ENCODE data around the gene MALRD1.

The MALRD1 gene

DNA sequence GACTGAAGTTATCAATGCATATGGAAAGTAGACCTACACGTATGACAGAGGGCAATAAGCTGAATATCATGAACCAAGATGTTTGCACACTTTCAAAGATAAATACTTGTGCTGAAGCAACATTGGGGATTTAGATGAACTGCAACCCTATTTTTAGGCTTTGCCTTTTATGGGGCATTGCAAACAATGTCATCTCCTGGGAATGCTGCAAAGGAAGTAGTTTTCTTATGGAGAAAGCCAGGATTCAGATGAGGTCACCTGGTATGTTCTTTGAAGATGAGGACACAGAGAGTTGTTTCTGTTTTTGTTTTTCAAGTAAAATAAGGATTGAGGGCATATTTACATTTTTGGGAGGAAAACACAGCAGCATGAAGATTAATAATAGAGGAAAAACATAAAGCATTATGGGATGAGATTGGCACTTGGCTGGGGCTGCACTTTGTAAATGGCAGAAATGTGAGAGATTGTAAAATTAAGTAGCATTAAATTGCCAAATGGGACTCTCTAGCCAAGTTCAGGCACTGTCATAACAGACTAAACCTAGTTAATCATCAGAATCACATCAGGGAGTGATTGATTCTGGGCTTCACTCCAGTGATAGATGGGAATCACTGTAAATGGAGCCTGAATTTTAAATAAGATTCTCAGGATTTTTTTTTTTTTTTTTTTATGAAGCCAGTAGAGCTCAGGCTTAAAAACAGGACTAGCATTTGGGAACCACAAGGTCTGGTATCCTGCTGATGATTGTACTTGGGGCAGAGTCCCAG lies 63.1 kb downstream of the MALRD1 start:
- no peak for DNase-seq

DNA sequence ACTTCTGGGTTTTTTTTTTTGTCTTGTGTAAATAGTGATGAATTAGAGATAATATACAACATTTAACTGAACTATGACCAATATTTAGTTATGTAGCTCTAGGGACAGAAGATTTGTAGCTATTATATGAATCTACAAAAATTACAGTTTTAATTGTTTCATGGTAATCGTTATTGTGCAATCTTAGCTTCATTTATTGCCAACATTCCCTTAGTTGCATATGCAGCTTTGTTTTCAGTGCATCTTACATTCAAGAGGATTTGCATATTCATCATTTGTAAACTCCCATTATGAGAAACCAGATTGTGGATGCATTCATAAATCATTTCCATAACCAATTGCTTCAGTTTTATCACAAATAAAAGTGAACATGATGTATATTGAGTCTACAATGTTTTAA lies 68.8 kb downstream of the MALRD1 start:
- DNase-seq = no peak

GRCh38 chr10:19119191-19119590 lies 70.6 kb downstream of the MALRD1 start:
- DNase-seq = no peak

DNA sequence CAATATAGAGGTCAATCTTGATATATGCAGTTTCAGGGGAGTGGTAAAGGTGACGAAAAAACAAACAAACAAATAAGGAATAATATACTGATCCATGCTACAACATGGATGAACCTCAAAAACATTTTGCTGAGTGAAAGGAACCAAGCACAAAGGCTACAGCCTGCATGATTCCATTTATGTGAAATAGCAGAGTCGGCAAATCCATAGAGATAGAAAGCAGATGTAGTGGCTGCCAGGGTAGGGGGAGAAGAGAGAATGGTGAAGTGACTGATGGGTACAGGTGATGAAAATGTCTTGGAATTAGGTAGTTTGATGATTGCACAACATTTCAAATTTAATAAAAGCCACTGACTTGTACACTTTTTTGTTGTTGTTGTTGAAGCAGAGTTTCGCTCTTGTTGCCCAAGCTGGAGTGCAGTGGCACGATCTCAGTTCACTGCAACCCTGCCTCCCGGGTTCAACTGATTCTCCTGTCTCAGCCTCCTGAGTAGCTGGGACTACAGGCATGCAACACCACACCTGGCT lies 71.8 kb downstream of the MALRD1 start:
- no peak for DNase-seq

GRCh38 chr10:19133992-19134391 lies 85.4 kb downstream of the MALRD1 start:
- DNase-seq = no peak

- DNase-seq = no peak
Observed at GRCh38 chr10:19142967-19143366, 94.4 kb downstream of the MALRD1 start.

- DNase-seq = no peak
Observed at GRCh38 chr10:19144206-19144605, 95.6 kb downstream of the MALRD1 start.

DNA sequence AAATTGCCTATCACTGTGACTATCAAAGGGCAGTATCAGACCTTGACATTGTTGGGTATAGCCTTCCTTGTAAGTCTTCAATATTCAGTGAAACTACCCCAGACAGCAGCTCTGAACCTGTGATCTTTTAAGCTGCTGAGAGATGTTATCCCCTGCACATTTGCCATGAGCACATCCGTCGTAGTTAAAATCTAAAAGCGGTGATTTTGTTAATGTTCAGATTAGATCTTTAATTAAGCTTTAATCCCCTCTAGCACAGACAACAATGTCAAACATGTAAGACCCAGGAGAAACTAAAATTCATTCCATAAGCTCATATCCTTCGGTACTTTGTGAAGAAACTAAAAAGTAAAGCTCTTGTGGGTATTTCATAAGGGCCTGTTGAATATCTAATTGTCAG lies 105.8 kb downstream of the MALRD1 start:
- DNase-seq = no peak

GRCh38 chr10:19158358-19158757 lies 109.8 kb downstream of the MALRD1 start:
- DNase-seq = no peak

DNA sequence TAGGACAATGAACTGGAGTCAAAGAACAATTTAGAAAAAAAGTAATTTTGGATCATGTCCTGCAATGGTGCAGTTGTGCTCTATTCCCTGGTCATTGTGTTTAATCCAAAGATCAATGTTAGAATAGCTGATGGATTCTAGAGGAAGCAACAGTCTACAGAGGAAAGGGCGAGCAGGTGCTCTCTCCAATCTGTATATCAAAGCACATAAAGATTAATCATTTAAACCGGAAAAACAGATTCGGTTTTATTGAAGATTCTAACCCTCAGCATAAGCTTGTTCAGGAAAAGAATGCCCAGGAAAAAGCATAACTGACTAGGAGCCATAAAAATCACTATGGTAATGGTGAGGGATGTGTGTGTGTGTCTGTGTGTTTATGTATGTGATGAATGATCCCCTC lies 110.3 kb downstream of the MALRD1 start:
- no peak for DNase-seq

GRCh38 chr10:19164461-19164860 lies 115.9 kb downstream of the MALRD1 start:
- no peak for DNase-seq

GRCh38 chr10:19168584-19168983 lies 120.0 kb downstream of the MALRD1 start:
- DNase-seq = no peak

- DNase-seq = no peak
Observed at GRCh38 chr10:19169041-19169440, 120.4 kb downstream of the MALRD1 start.

- no peak for DNase-seq
Observed at GRCh38 chr10:19169684-19170083, 121.1 kb downstream of the MALRD1 start.

DNA sequence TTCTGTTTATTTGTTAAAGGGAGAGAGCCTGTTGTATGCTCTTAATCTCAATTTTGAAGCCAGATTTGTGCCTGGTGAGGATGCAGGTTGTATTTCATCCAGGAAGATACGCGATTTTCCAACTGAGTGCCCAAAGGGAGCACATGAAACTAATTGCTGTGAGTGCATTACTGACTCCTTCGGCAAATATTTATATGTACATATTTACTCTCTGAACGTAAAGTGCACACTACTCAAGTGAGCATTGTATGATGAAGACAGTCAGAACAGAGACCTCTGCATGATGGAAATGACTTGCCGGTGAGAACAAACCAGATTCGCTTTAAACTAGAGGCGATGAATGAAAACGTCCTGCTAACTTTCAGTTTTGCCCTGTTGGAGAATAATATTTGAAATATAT lies 130.1 kb downstream of the MALRD1 start:
- no peak for DNase-seq

DNA sequence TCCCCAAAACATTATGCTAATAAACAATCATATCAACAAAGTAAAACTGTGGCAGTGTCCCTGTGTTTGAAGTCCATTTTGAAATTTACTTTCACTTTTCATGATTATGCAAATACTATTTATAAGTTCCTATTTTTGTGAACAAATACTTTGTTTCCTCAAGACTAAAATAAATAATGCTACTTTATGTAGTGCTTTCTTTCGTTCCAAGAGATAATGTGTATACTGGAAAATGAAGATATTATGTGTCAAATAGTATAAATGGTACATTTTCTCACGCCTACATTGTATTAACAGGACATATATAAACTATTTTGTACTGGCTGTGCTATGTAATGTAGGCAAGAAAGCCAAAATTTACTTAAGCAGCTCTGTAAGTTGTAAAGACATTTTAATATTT lies 136.3 kb downstream of the MALRD1 start:
- no peak for DNase-seq

- DNase-seq = no peak
Observed at GRCh38 chr10:19194866-19195265, 146.3 kb downstream of the MALRD1 start.

- DNase-seq = no peak
Observed at GRCh38 chr10:19195698-19196097, 147.1 kb downstream of the MALRD1 start.

GRCh38 chr10:19200211-19200610 lies 151.6 kb downstream of the MALRD1 start:
- no peak for DNase-seq

- no peak for DNase-seq
Observed at GRCh38 chr10:19204246-19204917, 155.8 kb downstream of the MALRD1 start.

GRCh38 chr10:19209319-19209718 lies 160.7 kb downstream of the MALRD1 start:
- DNase-seq = no peak

DNA sequence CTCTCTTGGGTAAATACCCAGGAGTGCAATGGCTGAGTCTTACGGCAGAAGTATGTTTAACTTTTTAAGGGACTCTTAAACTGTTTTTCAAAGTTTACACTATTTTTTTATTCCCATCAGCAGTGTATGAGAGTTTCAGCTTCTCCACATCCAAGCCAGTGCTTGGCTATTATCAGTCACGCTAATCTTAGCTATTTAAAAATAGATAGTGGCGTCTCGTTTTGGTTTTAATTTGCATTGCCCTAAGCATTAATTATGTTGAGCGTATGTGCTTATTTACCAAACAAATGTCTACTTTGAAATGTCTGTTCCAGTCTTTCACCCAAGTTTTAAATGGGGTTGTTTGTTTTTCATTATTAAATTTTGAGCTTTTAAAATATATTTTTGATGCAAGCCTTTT lies 164.0 kb downstream of the MALRD1 start:
- no peak for DNase-seq

GRCh38 chr10:19221216-19221615 lies 172.6 kb downstream of the MALRD1 start:
- DNase-seq = no peak

- DNase-seq = no peak
Observed at GRCh38 chr10:19226025-19226424, 177.4 kb downstream of the MALRD1 start.

Measured in effector CD4-positive, alpha-beta T cell (primary cell).